Activated naive CD8-positive, alpha-beta T cell treated with anti-CD3 and anti-CD28 coated beads, Interleukin-2, amount 10 ng/mL, durations not matched to agents 7 days and 5 days (primary cell): ENCODE measurements around the gene ABLIM2. TPM values are rescaled to one million over a fixed set of nuclear protein-coding genes. Genes with fewer than 3 reads are reported as not detected.
"Not testable (repeated sequence)": the region's sequence is repeated elsewhere in the genome, so short reads cannot be mapped to it uniquely, and the experiment has no call there.

Experiments used
- ATAC-seq: fragments of 150-1000 bp; cut with Tn5 transposase; one replicate; pipeline ENCODE4 v1.10.0; 2021; ENCODE audit warnings: low read depth, moderate library complexity
- POLR2A ChIA-PET: fragments of 350-600 bp; sonication (Branson Sonifier 250); formaldehyde crosslinking; loops from one replicate; lab custom pipeline; 2021; ENCODE audit warnings: antibody characterized with exemption; lab: Charles Lee
- DNase-seq: peaks from one replicate; pipeline ENCODE4 v3.0.0; 2021
- H3K27ac Mint-ChIP-seq: one replicate; pipeline ENCODE4 v1.8.0; 2022; ENCODE audit warnings: mild to moderate bottlenecking, mixed read lengths
- H3K27me3 Mint-ChIP-seq: one replicate; pipeline ENCODE4 v1.8.0; 2022; ENCODE audit warnings: mild to moderate bottlenecking, moderate library complexity, mixed read lengths
- H3K36me3 Mint-ChIP-seq: one replicate; pipeline ENCODE4 v1.8.0; 2021; ENCODE audit warnings: mild to moderate bottlenecking, mixed read lengths
- H3K4me1 Mint-ChIP-seq: one replicate; pipeline ENCODE4 v1.8.0; 2021; ENCODE audit warnings: mixed read lengths
- H3K4me3 Mint-ChIP-seq: one replicate; pipeline ENCODE4 v1.8.0; 2022; ENCODE audit warnings: mild to moderate bottlenecking, moderate library complexity, mixed read lengths
- H3K9me3 Mint-ChIP-seq: one replicate; pipeline ENCODE4 v1.8.0; 2021; ENCODE audit warnings: mixed read lengths
- total RNA-seq, 2 experiments: library from RNA; stranded (reverse); gene quantifications; one replicate each; pipeline ENCODE4 v1.2.3, GENCODE V29; 2021

The ABLIM2 gene
- total RNA-seq, 2 experiments from 2014 or later: 1.7 to 2.5 TPM

- Mint-ChIP-seq H3K9me3 (no peaks in the 10 kb centered on the region), H3K4me3 (no peak overlapping the region), H3K27ac (no peak overlapping the region), H3K27me3 (peaks cover 20% of the 10 kb centered on the region), H3K36me3 (peaks cover 3% of the 10 kb centered on the region), H3K4me1 (peaks cover 18% of the 10 kb centered on the region)
- POLR2A ChIA-PET: no interaction called here
- ATAC-seq: no peak
- no peak for DNase-seq
Measured at GRCh38 chr4:7933651-7934510, 224.7 kb downstream of the ABLIM2 start.

GRCh38 chr4:7932287-7932686 is 226.3 kb downstream of the ABLIM2 start:
- ATAC-seq (no peak), DNase-seq (no peak)
- Mint-ChIP-seq H3K27me3 (peaks cover 10% of the 10 kb centered on the region), H3K9me3 (no peaks in the 10 kb centered on the region), H3K4me1 (peaks cover 11% of the 10 kb centered on the region), H3K36me3 (peaks cover 3% of the 10 kb centered on the region), H3K27ac (no peak overlapping the region), H3K4me3 (no peak overlapping the region)
- POLR2A ChIA-PET: no interaction called here

GRCh38 chr4:7929118-7929951 is 229.3 kb downstream of the ABLIM2 start:
- H3K9me3 Mint-ChIP-seq: no peaks in the 10 kb centered on the region
- H3K4me3 Mint-ChIP-seq: no peak overlapping the region
- ATAC-seq: no peak
- no peak for DNase-seq
- H3K27me3 Mint-ChIP-seq: peaks cover 1% of the 10 kb centered on the region
- POLR2A ChIA-PET: no interaction called here
- H3K4me1 Mint-ChIP-seq: peaks cover 6% of the 10 kb centered on the region
- no peak overlapping the region for H3K27ac Mint-ChIP-seq
- peaks cover 7% of the 10 kb centered on the region for H3K36me3 Mint-ChIP-seq

GRCh38 chr4:7928711-7929110 is 229.9 kb downstream of the ABLIM2 start:
- Mint-ChIP-seq H3K36me3 (peaks cover 4% of the 10 kb centered on the region), H3K27me3 (peaks cover 1% of the 10 kb centered on the region), H3K27ac (no peak overlapping the region), H3K4me3 (no peak overlapping the region), H3K4me1 (peaks cover 6% of the 10 kb centered on the region), H3K9me3 (no peaks in the 10 kb centered on the region)
- DNase-seq: no peak
- ATAC-seq: no peak
- POLR2A ChIA-PET: no interaction called here

- Mint-ChIP-seq H3K36me3 (peaks cover 4% of the 10 kb centered on the region), H3K4me1 (peaks cover 6% of the 10 kb centered on the region), H3K4me3 (no peak overlapping the region), H3K27me3 (peaks cover 1% of the 10 kb centered on the region), H3K9me3 (no peaks in the 10 kb centered on the region), H3K27ac (no peak overlapping the region)
- POLR2A ChIA-PET: no interaction called here
- DNase-seq (no peak), ATAC-seq (no peak)
Measured at GRCh38 chr4:7926822-7927221, 231.8 kb downstream of the ABLIM2 start.

- no peak overlapping the region for H3K4me3 Mint-ChIP-seq
Measured at GRCh38 chr4:7924570-7924969, 234.0 kb downstream of the ABLIM2 start.

GRCh38 chr4:7924163-7924562 is 234.4 kb downstream of the ABLIM2 start:
- DNase-seq (no peak), ATAC-seq (no peak)
- Mint-ChIP-seq H3K4me1 (peaks cover 2% of the 10 kb centered on the region), H3K4me3 (no peak overlapping the region), H3K27ac (no peak overlapping the region), H3K27me3 (peaks cover 1% of the 10 kb centered on the region), H3K36me3 (peaks cover 4% of the 10 kb centered on the region), H3K9me3 (no peaks in the 10 kb centered on the region)
- POLR2A ChIA-PET: no interaction called here

More at GRCh38 chr4:7924570-7924969, 234.0 kb downstream of the ABLIM2 start:
- H3K27me3 Mint-ChIP-seq: peaks cover 1% of the 10 kb centered on the region
- DNase-seq: no peak
- POLR2A ChIA-PET: no interaction called here
- peaks cover 4% of the 10 kb centered on the region for H3K36me3 Mint-ChIP-seq
- H3K9me3 Mint-ChIP-seq: no peaks in the 10 kb centered on the region
- peaks cover 4% of the 10 kb centered on the region for H3K4me1 Mint-ChIP-seq
- no peak for ATAC-seq
- no peak overlapping the region for H3K27ac Mint-ChIP-seq

GRCh38 chr4:7922466-7922865 is 236.1 kb downstream of the ABLIM2 start:
- POLR2A ChIA-PET: interaction anchor here (1.1 kb wide), 1 partner anchor 9 kb away, joined by 3 read pairs; no protein-coding TSS in a partner anchor
- Mint-ChIP-seq H3K36me3 (peaks cover 4% of the 10 kb centered on the region), H3K4me3 (no peak overlapping the region), H3K27ac (no peak overlapping the region), H3K9me3 (no peaks in the 10 kb centered on the region), H3K4me1 (no peaks in the 10 kb centered on the region), H3K27me3 (no peaks in the 10 kb centered on the region)
- DNase-seq (no peak), ATAC-seq (no peak)

GRCh38 chr4:7918981-7919380 is 239.6 kb downstream of the ABLIM2 start:
- ATAC-seq (no peak), DNase-seq (no peak)
- H3K4me1 Mint-ChIP-seq: peaks cover 7% of the 10 kb centered on the region
- POLR2A ChIA-PET: no interaction called here
- H3K4me3 Mint-ChIP-seq: no peak overlapping the region
- H3K27me3 Mint-ChIP-seq: no peaks in the 10 kb centered on the region
- no peaks in the 10 kb centered on the region for H3K9me3 Mint-ChIP-seq
- H3K27ac Mint-ChIP-seq: no peak overlapping the region
- H3K36me3 Mint-ChIP-seq: peaks cover 3% of the 10 kb centered on the region

- H3K4me1 Mint-ChIP-seq, H3K4me3 Mint-ChIP-seq, H3K27me3 Mint-ChIP-seq, H3K36me3 Mint-ChIP-seq, POLR2A ChIA-PET, H3K9me3 Mint-ChIP-seq, ATAC-seq, H3K27ac Mint-ChIP-seq, DNase-seq: not testable (repeated sequence)
Measured at GRCh38 chr4:7918187-7918586, 240.4 kb downstream of the ABLIM2 start.

GRCh38 chr4:7917669-7918068 is 240.9 kb downstream of the ABLIM2 start:
- no peak for ATAC-seq
- POLR2A ChIA-PET: no interaction called here
- Mint-ChIP-seq H3K4me3 (no peak overlapping the region), H3K9me3 (no peaks in the 10 kb centered on the region), H3K27ac (no peak overlapping the region), H3K27me3 (no peaks in the 10 kb centered on the region), H3K4me1 (peaks cover 7% of the 10 kb centered on the region), H3K36me3 (peaks cover 3% of the 10 kb centered on the region)
- DNase-seq: no peak

GRCh38 chr4:7915875-7916242 is 242.8 kb downstream of the ABLIM2 start:
- DNase-seq: no peak
- H3K27ac Mint-ChIP-seq: no peak overlapping the region
- peaks cover 7% of the 10 kb centered on the region for H3K4me1 Mint-ChIP-seq
- H3K27me3 Mint-ChIP-seq: no peaks in the 10 kb centered on the region
- peaks cover 4% of the 10 kb centered on the region for H3K36me3 Mint-ChIP-seq
- POLR2A ChIA-PET: no interaction called here
- H3K9me3 Mint-ChIP-seq: no peaks in the 10 kb centered on the region
- ATAC-seq: no peak
- no peak overlapping the region for H3K4me3 Mint-ChIP-seq
